NB4 (cell line): Measurements from ENCODE around the gene TMEM25.
"Not testable (repeated sequence)": the region's sequence is repeated elsewhere in the genome, so short reads cannot be mapped to it uniquely, and the experiment has no call there.

Experiments used
- DNase-seq: peaks from one replicate; pipeline ENCODE4 v3.0.0; 2010; ENCODE audit warnings: low read depth
- H3K4me3 ChIP-seq: one replicate; pipeline ENCODE4 v1.5.1; 2011; ENCODE audit warnings: mild to moderate bottlenecking, low read depth, low read length, moderate library complexity
- MYC ChIP-seq: IDR thresholded peaks from 2 replicates; pipeline ENCODE4 v1.6.1; 2011; ENCODE audit warnings: low read depth, low read length
- POLR2A ChIP-seq: IDR thresholded peaks from 2 replicates; pipeline ENCODE4 v1.6.1; 2011; ENCODE audit warnings: mild to moderate bottlenecking; ENCODE audit not compliant: insufficient read length; ENCODE audit errors: extremely low read depth
- TF ChIP-seq, protein P1 (sequence below): IDR thresholded peaks from one replicate; pipeline ENCODE4 v1.5.1; 2012; ENCODE audit warnings: low read depth, low read length
- TF ChIP-seq, protein P2 (sequence below): IDR thresholded peaks from 2 replicates; pipeline ENCODE4 v1.6.1; 2011; ENCODE audit warnings: low read depth, low read length

Gene TMEM25

DNA sequence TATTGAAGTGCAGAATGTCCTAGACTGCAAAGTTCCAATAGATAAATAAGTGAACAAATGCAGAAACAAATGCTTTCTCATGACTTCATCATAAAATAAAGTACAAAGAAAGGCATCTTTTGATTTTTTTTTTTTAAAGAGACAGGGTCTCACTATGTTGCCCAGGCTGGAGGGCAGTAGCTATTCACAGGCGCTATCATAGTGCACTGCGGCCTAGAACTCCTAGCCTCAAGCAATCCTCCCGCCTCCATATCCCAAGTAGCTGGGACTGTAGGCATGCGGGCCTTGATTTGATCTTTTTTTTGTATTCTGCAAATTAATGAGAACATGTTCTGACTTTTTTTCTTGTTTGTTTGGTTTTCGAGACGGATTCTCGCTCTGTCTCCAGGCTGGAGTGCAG is 43.6 kb downstream of the TMEM25 start:
- TF ChIP-seq, protein P1, sequence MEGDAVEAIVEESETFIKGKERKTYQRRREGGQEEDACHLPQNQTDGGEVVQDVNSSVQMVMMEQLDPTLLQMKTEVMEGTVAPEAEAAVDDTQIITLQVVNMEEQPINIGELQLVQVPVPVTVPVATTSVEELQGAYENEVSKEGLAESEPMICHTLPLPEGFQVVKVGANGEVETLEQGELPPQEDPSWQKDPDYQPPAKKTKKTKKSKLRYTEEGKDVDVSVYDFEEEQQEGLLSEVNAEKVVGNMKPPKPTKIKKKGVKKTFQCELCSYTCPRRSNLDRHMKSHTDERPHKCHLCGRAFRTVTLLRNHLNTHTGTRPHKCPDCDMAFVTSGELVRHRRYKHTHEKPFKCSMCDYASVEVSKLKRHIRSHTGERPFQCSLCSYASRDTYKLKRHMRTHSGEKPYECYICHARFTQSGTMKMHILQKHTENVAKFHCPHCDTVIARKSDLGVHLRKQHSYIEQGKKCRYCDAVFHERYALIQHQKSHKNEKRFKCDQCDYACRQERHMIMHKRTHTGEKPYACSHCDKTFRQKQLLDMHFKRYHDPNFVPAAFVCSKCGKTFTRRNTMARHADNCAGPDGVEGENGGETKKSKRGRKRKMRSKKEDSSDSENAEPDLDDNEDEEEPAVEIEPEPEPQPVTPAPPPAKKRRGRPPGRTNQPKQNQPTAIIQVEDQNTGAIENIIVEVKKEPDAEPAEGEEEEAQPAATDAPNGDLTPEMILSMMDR, result no peak
- TF ChIP-seq POLR2A, result no peak
- no peak for TF ChIP-seq MYC
- TF ChIP-seq, protein P2, sequence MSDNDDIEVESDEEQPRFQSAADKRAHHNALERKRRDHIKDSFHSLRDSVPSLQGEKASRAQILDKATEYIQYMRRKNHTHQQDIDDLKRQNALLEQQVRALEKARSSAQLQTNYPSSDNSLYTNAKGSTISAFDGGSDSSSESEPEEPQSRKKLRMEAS, result no peak
- DNase-seq, result no peak
- H3K4me3 ChIP-seq, result peak overlapping the region; percentile 88

- H3K4me3 ChIP-seq, DNase-seq: not testable (repeated sequence)
Measured at GRCh38 chr11:118577995-118578394, 47.0 kb downstream of the TMEM25 start.

GRCh38 chr11:118581057-118581456 is 50.1 kb downstream of the TMEM25 start:
- no peak for TF ChIP-seq POLR2A
- TF ChIP-seq MYC, result no peak
- TF ChIP-seq, protein P1, result no peak
- TF ChIP-seq, protein P2, result no peak

More at GRCh38 chr11:118581057-118581456, 50.1 kb downstream of the TMEM25 start:
- H3K4me3 ChIP-seq, result no peak overlapping the region
- DNase-seq, result no peak
